ENCODE results near the gene ARHGAP24.

ARHGAP24 gene

GRCh38 chr4:85639946-85640345 is 165.0 kb downstream of the ARHGAP24 start:
- Histone ChIP-seq H3K4me2 (ENCODE audit: low read depth, low read length, poor library complexity, severe bottlenecking) (no peak overlapping the region), H3K9me2 (replicated peaks; ENCODE audit: insufficient read depth, low read length) (no peaks in the 10 kb centered on the region), H3K4me3 (ENCODE audit: insufficient read depth, low read length, poor library complexity, severe bottlenecking) (no peak overlapping the region), H4K20me1 (ENCODE audit: low read depth, low read length) (no peaks in the 10 kb centered on the region), H3K27ac (ENCODE audit: low read depth, low read length) (no peak overlapping the region), H3K27me3 (ENCODE audit: low read length) (no peaks in the 10 kb centered on the region), H3K9me3 (ENCODE audit: insufficient read depth, low read length) (no peaks in the 10 kb centered on the region), H2AFZ (ENCODE audit: low read depth, low read length, severe bottlenecking) (no peak overlapping the region), H3K36me3 (ENCODE audit: low read length) (no peaks in the 10 kb centered on the region), H3K79me2 (ENCODE audit: insufficient read depth, low read length) (peaks cover 3% of the 10 kb centered on the region; the same call in 1 of the 2 replicates), H3K9ac (ENCODE audit: low read length) (no peak overlapping the region), H3F3A (ENCODE audit: insufficient read depth) (no peaks in the 10 kb centered on the region)
- TF ChIP-seq EZH2phosphoT487 (conservative IDR thresholded peaks at IDR 0.05; ENCODE audit: low read length), result no peak
- no peak for TF ChIP-seq CTCF (IDR thresholded peaks at IDR 0.05; ENCODE audit: insufficient read depth, low read length, poor library complexity, severe bottlenecking)

- peaks cover 3% of the 10 kb centered on the region; the same call in 1 of the 2 replicates for H3K79me2 ChIP-seq (ENCODE audit: insufficient read depth, low read length)
- no peaks in the 10 kb centered on the region for H3K36me3 ChIP-seq (ENCODE audit: low read length)
- H4K20me1 ChIP-seq (ENCODE audit: low read depth, low read length), result no peaks in the 10 kb centered on the region
- TF ChIP-seq EZH2phosphoT487 (conservative IDR thresholded peaks at IDR 0.05; ENCODE audit: low read length) (no peak), CTCF (IDR thresholded peaks at IDR 0.05; ENCODE audit: insufficient read depth, low read length, poor library complexity, severe bottlenecking) (no peak)
- no peaks in the 10 kb centered on the region for H3F3A ChIP-seq (ENCODE audit: insufficient read depth)
- no peak overlapping the region for H3K9ac ChIP-seq (ENCODE audit: low read length)
- H3K9me3 ChIP-seq (ENCODE audit: insufficient read depth, low read length), result no peaks in the 10 kb centered on the region
- no peak overlapping the region for H3K27ac ChIP-seq (ENCODE audit: low read depth, low read length)
- no peak overlapping the region for H2AFZ ChIP-seq (ENCODE audit: low read depth, low read length, severe bottlenecking)
- H3K4me2 ChIP-seq (ENCODE audit: low read depth, low read length, poor library complexity, severe bottlenecking), result no peak overlapping the region
- H3K4me3 ChIP-seq (ENCODE audit: insufficient read depth, low read length, poor library complexity, severe bottlenecking), result no peak overlapping the region
- H3K9me2 ChIP-seq (replicated peaks; ENCODE audit: insufficient read depth, low read length), result no peaks in the 10 kb centered on the region
- H3K27me3 ChIP-seq (ENCODE audit: low read length), result no peaks in the 10 kb centered on the region
Observed at GRCh38 chr4:85642356-85643100, 167.6 kb downstream of the ARHGAP24 start.

GRCh38 chr4:85644061-85644460 is 169.1 kb downstream of the ARHGAP24 start:
- Histone ChIP-seq H3K9ac (ENCODE audit: low read length) (no peak overlapping the region), H3K36me3 (ENCODE audit: low read length) (no peaks in the 10 kb centered on the region), H3F3A (ENCODE audit: insufficient read depth) (no peaks in the 10 kb centered on the region), H3K9me3 (ENCODE audit: insufficient read depth, low read length) (no peaks in the 10 kb centered on the region), H2AFZ (ENCODE audit: low read depth, low read length, severe bottlenecking) (no peak overlapping the region), H4K20me1 (ENCODE audit: low read depth, low read length) (no peaks in the 10 kb centered on the region), H3K9me2 (replicated peaks; ENCODE audit: insufficient read depth, low read length) (no peaks in the 10 kb centered on the region), H3K79me2 (ENCODE audit: insufficient read depth, low read length) (peaks cover 3% of the 10 kb centered on the region; the same call in 1 of the 2 replicates), H3K27me3 (ENCODE audit: low read length) (no peaks in the 10 kb centered on the region), H3K27ac (ENCODE audit: low read depth, low read length) (no peak overlapping the region), H3K4me2 (ENCODE audit: low read depth, low read length, poor library complexity, severe bottlenecking) (no peak overlapping the region), H3K4me3 (ENCODE audit: insufficient read depth, low read length, poor library complexity, severe bottlenecking) (no peak overlapping the region)
- TF ChIP-seq CTCF (IDR thresholded peaks at IDR 0.05; ENCODE audit: insufficient read depth, low read length, poor library complexity, severe bottlenecking) (no peak), EZH2phosphoT487 (conservative IDR thresholded peaks at IDR 0.05; ENCODE audit: low read length) (no peak)
